NCI-H2196 treated with DMSO at 0.1 percent for 48 hours (cell line): ENCODE results near the gene VEPH1.

ENCODE experiments used
- DNase-seq: peaks from one replicate; lab custom pipeline; 2025; ENCODE audit not compliant: unreplicated experiment; lab: John Stamatoyannopoulos, UW

VEPH1 gene

GRCh38 chr3:157438194-157438730 lies 65.0 kb downstream of the VEPH1 start:
- DNase-seq: no peak

GRCh38 chr3:157436583-157437291 lies 66.5 kb downstream of the VEPH1 start, which contains the start of gene PTX3:
PTX3 (plus strand) TSS chr3:157436850; CDS start chr3:157436934, 84 bp downstream.
- no peak for DNase-seq

- no peak for DNase-seq
Measured at GRCh38 chr3:157429708-157430107, 73.5 kb downstream of the VEPH1 start.

GRCh38 chr3:157428853-157429252 lies 74.4 kb downstream of the VEPH1 start:
- DNase-seq: no peak

- DNase-seq: no peak
Measured at GRCh38 chr3:157427901-157428300, 75.3 kb downstream of the VEPH1 start.

GRCh38 chr3:157423337-157423736 lies 79.9 kb downstream of the VEPH1 start:
- DNase-seq: no peak

GRCh38 chr3:157420606-157421130 lies 82.5 kb downstream of the VEPH1 start:
- DNase-seq: no peak

- DNase-seq: no peak
Measured at GRCh38 chr3:157418104-157418503, 85.1 kb downstream of the VEPH1 start.

GRCh38 chr3:157417247-157417646 lies 86.0 kb downstream of the VEPH1 start:
- DNase-seq: no peak

- no peak for DNase-seq
Measured at GRCh38 chr3:157416347-157417087, 86.7 kb downstream of the VEPH1 start.

GRCh38 chr3:157414861-157415260 lies 88.4 kb downstream of the VEPH1 start:
- no peak for DNase-seq

- no peak for DNase-seq
Measured at GRCh38 chr3:157412323-157412855, 90.8 kb downstream of the VEPH1 start.

GRCh38 chr3:157410945-157411344 lies 92.3 kb downstream of the VEPH1 start:
- no peak for DNase-seq

GRCh38 chr3:157409516-157409915 lies 93.7 kb downstream of the VEPH1 start:
- DNase-seq: no peak

- no peak for DNase-seq
Measured at GRCh38 chr3:157408499-157409149, 94.6 kb downstream of the VEPH1 start.

GRCh38 chr3:157407769-157408168 lies 95.4 kb downstream of the VEPH1 start:
- DNase-seq: no peak

GRCh38 chr3:157406394-157406793 lies 96.8 kb downstream of the VEPH1 start:
- no peak for DNase-seq

- no peak for DNase-seq
Measured at GRCh38 chr3:157405457-157405856, 97.8 kb downstream of the VEPH1 start.

- DNase-seq: no peak
Measured at GRCh38 chr3:157404381-157404780, 98.8 kb downstream of the VEPH1 start.

GRCh38 chr3:157398598-157398997 lies 104.6 kb downstream of the VEPH1 start:
- no peak for DNase-seq

GRCh38 chr3:157394411-157394810 lies 108.8 kb downstream of the VEPH1 start:
- no peak for DNase-seq
